GM18870 (cell line): Measurements from ENCODE around the gene CES4A.
A peak's percentile ranks its signal among the peaks of the same experiment; 100 is the strongest.

ENCODE experiments used
- ATAC-seq: cut with Tn5 transposase; IDR thresholded peaks from one replicate; pipeline ENCODE4 v1.9.1; 2021; ENCODE audit warnings: moderate library complexity; ENCODE audit not compliant: unreplicated experiment

The CES4A gene

GRCh38 chr16:67017810-67018488 is 29.6 kb downstream of the CES4A start:
- peak; percentile 90 for ATAC-seq

- ATAC-seq: no peak
These were observed 30.8 kb downstream of the CES4A start for GRCh38 chr16:67019171-67019570.

GRCh38 chr16:67021321-67021720 is 32.9 kb downstream of the CES4A start:
- ATAC-seq: no peak

GRCh38 chr16:67022531-67023214 is 34.3 kb downstream of the CES4A start:
- ATAC-seq: no peak

- ATAC-seq: no peak
These were observed 35.3 kb downstream of the CES4A start for GRCh38 chr16:67023689-67024088.

GRCh38 chr16:67024384-67025209 is 36.2 kb downstream of the CES4A start:
- no peak for ATAC-seq

- no peak for ATAC-seq
These were observed 36.8 kb downstream of the CES4A start for GRCh38 chr16:67025210-67025550.

GRCh38 chr16:67026570-67026969 is 38.2 kb downstream of the CES4A start:
- ATAC-seq: no peak

- no peak for ATAC-seq
These were observed 38.7 kb downstream of the CES4A start for GRCh38 chr16:67027046-67027445.

- ATAC-seq: no peak
These were observed 39.8 kb downstream of the CES4A start for GRCh38 chr16:67028167-67028695.

GRCh38 chr16:67028696-67029253 is 40.4 kb downstream of the CES4A start, which contains the start of gene CBFB:
Gene CBFB, plus strand, starts transcription at chr16:67029149. Its CDS starts 259 bp downstream, at chr16:67029408.
- ATAC-seq: peak; percentile 59

- peak; percentile 30 for ATAC-seq
These were observed 41.1 kb downstream of the CES4A start for GRCh38 chr16:67029254-67030096.

- ATAC-seq: no peak
These were observed 42.0 kb downstream of the CES4A start for GRCh38 chr16:67030221-67030962.

GRCh38 chr16:67034487-67034886 is 46.1 kb downstream of the CES4A start:
- no peak for ATAC-seq

- ATAC-seq: no peak
These were observed 47.0 kb downstream of the CES4A start for GRCh38 chr16:67035364-67035763.

- no peak for ATAC-seq
These were observed 47.9 kb downstream of the CES4A start for GRCh38 chr16:67036323-67036741.

GRCh38 chr16:67039260-67040020 is 51.1 kb downstream of the CES4A start:
- no peak for ATAC-seq

GRCh38 chr16:67040166-67040565 is 51.8 kb downstream of the CES4A start:
- ATAC-seq: no peak

- no peak for ATAC-seq
These were observed 52.5 kb downstream of the CES4A start for GRCh38 chr16:67040906-67041305.
